ENCODE results near the gene ZNRF1. TPM values are rescaled to one million over a fixed set of nuclear protein-coding genes. Genes with fewer than 3 reads are reported as not detected.
A peak's percentile ranks its signal among the peaks of the same experiment; 100 is the strongest.
"Not testable (repeated sequence)": the region's sequence is repeated elsewhere in the genome, so short reads cannot be mapped to it uniquely, and the experiment has no call there.

Gene ZNRF1
- total RNA-seq, 2 donors from 2014 or later: 44.9 to 46.1 TPM

DNA sequence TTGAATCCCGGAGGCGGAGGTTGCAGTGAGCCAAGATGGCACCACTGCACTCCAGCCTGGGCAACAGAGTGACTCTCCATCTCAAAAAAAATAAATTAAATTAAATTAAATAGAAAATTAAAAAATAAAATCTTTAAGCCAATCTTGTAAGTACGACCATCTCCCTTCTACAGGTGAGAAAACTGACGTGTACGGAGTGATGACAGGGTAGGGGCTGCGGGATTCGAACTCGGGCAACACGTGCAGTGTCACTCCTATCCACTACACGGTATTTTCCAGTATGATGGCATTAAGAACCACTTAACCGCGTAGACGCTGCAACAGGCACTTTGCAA, 14.7 kb upstream of the ZNRF1 start:
- Mint-ChIP-seq H3K4me3 (peak overlapping the region; percentile 84), H3K9me3 (no peaks in the 10 kb centered on the region), H3K4me1 (peaks cover 9% of the 10 kb centered on the region), H3K36me3 (ENCODE audit: low read depth) (peaks cover 5% of the 10 kb centered on the region), H3K27me3 (ENCODE audit: insufficient read depth) (no peaks in the 10 kb centered on the region), H3K27ac (peak overlapping the region; percentile 90)
- H3K36me3 ChIP-seq (ENCODE audit: control insufficient read depth, insufficient read depth, low read length): no peaks in the 10 kb centered on the region
- H3K9ac ChIP-seq (ENCODE audit: extremely low read depth, low read length, poor library complexity, severe bottlenecking): peak overlapping the region; percentile 89
- DNase-seq: no peak
- TF ChIP-seq, protein P1, sequence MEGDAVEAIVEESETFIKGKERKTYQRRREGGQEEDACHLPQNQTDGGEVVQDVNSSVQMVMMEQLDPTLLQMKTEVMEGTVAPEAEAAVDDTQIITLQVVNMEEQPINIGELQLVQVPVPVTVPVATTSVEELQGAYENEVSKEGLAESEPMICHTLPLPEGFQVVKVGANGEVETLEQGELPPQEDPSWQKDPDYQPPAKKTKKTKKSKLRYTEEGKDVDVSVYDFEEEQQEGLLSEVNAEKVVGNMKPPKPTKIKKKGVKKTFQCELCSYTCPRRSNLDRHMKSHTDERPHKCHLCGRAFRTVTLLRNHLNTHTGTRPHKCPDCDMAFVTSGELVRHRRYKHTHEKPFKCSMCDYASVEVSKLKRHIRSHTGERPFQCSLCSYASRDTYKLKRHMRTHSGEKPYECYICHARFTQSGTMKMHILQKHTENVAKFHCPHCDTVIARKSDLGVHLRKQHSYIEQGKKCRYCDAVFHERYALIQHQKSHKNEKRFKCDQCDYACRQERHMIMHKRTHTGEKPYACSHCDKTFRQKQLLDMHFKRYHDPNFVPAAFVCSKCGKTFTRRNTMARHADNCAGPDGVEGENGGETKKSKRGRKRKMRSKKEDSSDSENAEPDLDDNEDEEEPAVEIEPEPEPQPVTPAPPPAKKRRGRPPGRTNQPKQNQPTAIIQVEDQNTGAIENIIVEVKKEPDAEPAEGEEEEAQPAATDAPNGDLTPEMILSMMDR (conservative IDR thresholded peaks at IDR 0.05): no peak
- no peaks in the 10 kb centered on the region for H3K9me3 ChIP-seq (ENCODE audit: control insufficient read depth, low read length)
- WGBS, 2 experiments (ENCODE audit: insufficient coverage in 1 of 2, insufficient read length in 1 of 2): 46 to 63% methylated on average over 8 to 11 of the region's 13 CpGs
- H3K27me3 ChIP-seq (ENCODE audit: control insufficient read depth, insufficient read depth, low read length, poor library complexity, severe bottlenecking): no peaks in the 10 kb centered on the region
- H3K4me1 ChIP-seq (ENCODE audit: control insufficient read depth, insufficient read depth, low read length): no peaks in the 10 kb centered on the region
- H3K27ac ChIP-seq (ENCODE audit: low read depth, low read length): no peak overlapping the region
- peak overlapping the region; percentile 98 for H3K4me3 ChIP-seq (ENCODE audit: low read length)

GRCh38 chr16:74984529-74985296, 14.1 kb upstream of the ZNRF1 start, which contains the start of gene WDR59:
Gene WDR59 (minus strand): TSS chr16:74985123. CDS start chr16:74985017, 106 bp downstream.
- no peaks in the 10 kb centered on the region for H3K36me3 ChIP-seq (ENCODE audit: control insufficient read depth, insufficient read depth, low read length)
- Mint-ChIP-seq H3K4me1 (peaks cover 9% of the 10 kb centered on the region), H3K4me3 (peak within 1 kb of the TSS; percentile 84), H3K36me3 (ENCODE audit: low read depth) (peaks cover 5% of the 10 kb centered on the region), H3K27me3 (ENCODE audit: insufficient read depth) (no peaks in the 10 kb centered on the region), H3K27ac (peak within 1 kb of the TSS; percentile 90), H3K9me3 (no peaks in the 10 kb centered on the region)
- 1 to 2% methylated on average over 35 to 68 of the region's 68 CpGs for WGBS, 2 experiments (ENCODE audit: insufficient coverage in 1 of 2, insufficient read length in 1 of 2)
- no peaks in the 10 kb centered on the region for H3K27me3 ChIP-seq (ENCODE audit: control insufficient read depth, insufficient read depth, low read length, poor library complexity, severe bottlenecking)
- TF ChIP-seq, protein P1 (conservative IDR thresholded peaks at IDR 0.05): no peak
- DNase-seq: peak; percentile 100
- no peaks in the 10 kb centered on the region for H3K4me1 ChIP-seq (ENCODE audit: control insufficient read depth, insufficient read depth, low read length)
- H3K27ac ChIP-seq (ENCODE audit: low read depth, low read length): no peak within 1 kb of the TSS
- no peaks in the 10 kb centered on the region for H3K9me3 ChIP-seq (ENCODE audit: control insufficient read depth, low read length)
- H3K4me3 ChIP-seq (ENCODE audit: low read length): peak within 1 kb of the TSS; percentile 98
- peak within 1 kb of the TSS; percentile 89 for H3K9ac ChIP-seq (ENCODE audit: extremely low read depth, low read length, poor library complexity, severe bottlenecking)

GRCh38 chr16:74987027-74987681, 11.7 kb upstream of the ZNRF1 start:
- Mint-ChIP-seq H3K4me3 (no peak overlapping the region), H3K4me1 (peaks cover 19% of the 10 kb centered on the region), H3K9me3 (no peaks in the 10 kb centered on the region), H3K36me3 (ENCODE audit: low read depth) (peaks cover 2% of the 10 kb centered on the region), H3K27ac (no peak overlapping the region), H3K27me3 (ENCODE audit: insufficient read depth) (no peaks in the 10 kb centered on the region)
- H3K9ac ChIP-seq (ENCODE audit: extremely low read depth, low read length, poor library complexity, severe bottlenecking): no peak overlapping the region
- no peaks in the 10 kb centered on the region for H3K9me3 ChIP-seq (ENCODE audit: control insufficient read depth, low read length)
- TF ChIP-seq, protein P1 (conservative IDR thresholded peaks at IDR 0.05): no peak
- H3K4me3 ChIP-seq (ENCODE audit: low read length): no peak overlapping the region
- DNase-seq: no peak
- peaks cover 4% of the 10 kb centered on the region for H3K4me1 ChIP-seq (ENCODE audit: control insufficient read depth, insufficient read depth, low read length)
- no peaks in the 10 kb centered on the region for H3K27me3 ChIP-seq (ENCODE audit: control insufficient read depth, insufficient read depth, low read length, poor library complexity, severe bottlenecking)
- H3K27ac ChIP-seq (ENCODE audit: low read depth, low read length): no peak overlapping the region
- no peaks in the 10 kb centered on the region for H3K36me3 ChIP-seq (ENCODE audit: control insufficient read depth, insufficient read depth, low read length)
- WGBS, 2 experiments (ENCODE audit: insufficient coverage in 1 of 2, insufficient read length in 1 of 2): 54 to 78% methylated on average over 3 to 8 of the region's 8 CpGs

DNA sequence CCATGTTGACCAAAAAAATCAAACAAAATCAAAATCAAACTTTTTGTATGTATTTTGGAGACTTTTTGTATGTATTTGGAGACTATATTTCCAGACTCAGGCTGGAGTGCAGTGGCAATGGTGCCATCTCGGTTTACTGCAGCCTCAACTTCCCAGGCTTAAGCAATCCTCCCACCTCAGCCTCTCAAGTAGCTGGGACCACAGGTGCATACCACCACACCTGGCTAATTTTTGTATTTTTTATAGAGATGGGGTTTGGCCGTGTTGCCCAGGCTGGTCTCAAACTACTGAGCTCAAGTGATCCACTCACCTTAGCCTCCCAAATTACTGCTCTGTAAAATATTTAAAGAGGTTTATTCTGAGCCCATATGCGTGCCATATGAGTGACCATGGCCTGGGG, 9.0 kb upstream of the ZNRF1 start:
- H3K4me1 ChIP-seq (ENCODE audit: control insufficient read depth, insufficient read depth, low read length); H3K9ac ChIP-seq (ENCODE audit: extremely low read depth, low read length, poor library complexity, severe bottlenecking); H3K27me3 ChIP-seq (ENCODE audit: control insufficient read depth, insufficient read depth, low read length, poor library complexity, severe bottlenecking); DNase-seq; H3K9me3 ChIP-seq (ENCODE audit: control insufficient read depth, low read length); H3K27ac ChIP-seq (ENCODE audit: low read depth, low read length); H3K4me3 ChIP-seq (ENCODE audit: low read length); H3K9me3 Mint-ChIP-seq; H3K36me3 ChIP-seq (ENCODE audit: control insufficient read depth, insufficient read depth, low read length); H3K27me3 Mint-ChIP-seq (ENCODE audit: insufficient read depth); H3K36me3 Mint-ChIP-seq (ENCODE audit: low read depth); H3K4me3 Mint-ChIP-seq; H3K27ac Mint-ChIP-seq: not testable (repeated sequence)
- H3K4me1 Mint-ChIP-seq: peaks cover 10% of the 10 kb centered on the region
- 94 to 100% methylated on average over 1 to 3 of the region's 3 CpGs for WGBS, 2 experiments (ENCODE audit: insufficient coverage in 1 of 2, insufficient read length in 1 of 2)

Measured in endodermal cell (in vitro differentiated cells).